ENCODE data around the gene KLF2. TPM values are rescaled to one million over a fixed set of nuclear protein-coding genes. Genes with fewer than 3 reads are reported as not detected.

KLF2 gene
- total RNA-seq, 4 donors from 2014 or later = 4.2 to 11.4 (median 8.0) TPM

DNA sequence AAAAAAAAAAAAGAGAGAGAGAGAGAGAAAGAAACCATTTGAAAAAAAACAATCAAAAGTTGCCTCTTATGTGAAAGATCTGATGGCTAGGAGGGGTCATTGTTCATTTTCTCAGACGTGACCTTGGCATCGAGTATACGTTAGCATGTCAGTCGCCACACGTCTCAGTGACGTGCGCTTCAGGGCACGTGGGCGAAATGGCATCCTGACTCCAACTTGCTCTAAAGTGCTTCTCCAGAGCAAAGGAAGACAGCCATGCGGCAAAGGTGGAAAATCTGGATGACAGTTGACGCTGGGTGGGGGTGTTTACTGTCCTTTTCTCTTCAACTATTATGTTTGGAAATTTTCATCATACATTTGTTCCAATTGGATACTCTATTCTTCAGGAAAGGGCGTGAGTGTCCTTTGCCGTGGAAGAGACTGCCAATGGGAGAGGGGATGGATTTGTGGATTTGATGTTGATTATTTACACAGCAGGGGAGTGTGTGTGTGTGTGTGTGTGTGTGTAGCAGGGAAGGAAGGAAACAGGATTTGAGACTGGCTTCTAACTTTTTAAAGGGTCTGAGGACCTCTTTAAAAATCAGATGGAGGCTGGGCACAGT lies 25.0 kb downstream of the KLF2 start:
- WGBS, 2 donors = 69 to 70% methylated on average over 13 of the region's 13 CpGs
- Histone ChIP-seq H3K9me3 (no peaks in the 10 kb centered on the region), H3K27ac (no peak overlapping the region), H3K27me3 (no peaks in the 10 kb centered on the region), H3K4me3 (no peak overlapping the region), H3K4me1 (peaks cover 0 to 6% (median 3%) of the 10 kb centered on the region in 3 donors), H3K36me3 (peaks cover 0 to 11% (median 0%) of the 10 kb centered on the region in 3 donors)
- intact Hi-C loops (cut with DNase I) = no loop called here
- DNase-seq = no peak
- TF ChIP-seq, protein P1, sequence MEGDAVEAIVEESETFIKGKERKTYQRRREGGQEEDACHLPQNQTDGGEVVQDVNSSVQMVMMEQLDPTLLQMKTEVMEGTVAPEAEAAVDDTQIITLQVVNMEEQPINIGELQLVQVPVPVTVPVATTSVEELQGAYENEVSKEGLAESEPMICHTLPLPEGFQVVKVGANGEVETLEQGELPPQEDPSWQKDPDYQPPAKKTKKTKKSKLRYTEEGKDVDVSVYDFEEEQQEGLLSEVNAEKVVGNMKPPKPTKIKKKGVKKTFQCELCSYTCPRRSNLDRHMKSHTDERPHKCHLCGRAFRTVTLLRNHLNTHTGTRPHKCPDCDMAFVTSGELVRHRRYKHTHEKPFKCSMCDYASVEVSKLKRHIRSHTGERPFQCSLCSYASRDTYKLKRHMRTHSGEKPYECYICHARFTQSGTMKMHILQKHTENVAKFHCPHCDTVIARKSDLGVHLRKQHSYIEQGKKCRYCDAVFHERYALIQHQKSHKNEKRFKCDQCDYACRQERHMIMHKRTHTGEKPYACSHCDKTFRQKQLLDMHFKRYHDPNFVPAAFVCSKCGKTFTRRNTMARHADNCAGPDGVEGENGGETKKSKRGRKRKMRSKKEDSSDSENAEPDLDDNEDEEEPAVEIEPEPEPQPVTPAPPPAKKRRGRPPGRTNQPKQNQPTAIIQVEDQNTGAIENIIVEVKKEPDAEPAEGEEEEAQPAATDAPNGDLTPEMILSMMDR (IDR thresholded peaks at IDR 0.05) = no peak
- no peak for TF ChIP-seq POLR2A (IDR thresholded peaks at IDR 0.05)

DNA sequence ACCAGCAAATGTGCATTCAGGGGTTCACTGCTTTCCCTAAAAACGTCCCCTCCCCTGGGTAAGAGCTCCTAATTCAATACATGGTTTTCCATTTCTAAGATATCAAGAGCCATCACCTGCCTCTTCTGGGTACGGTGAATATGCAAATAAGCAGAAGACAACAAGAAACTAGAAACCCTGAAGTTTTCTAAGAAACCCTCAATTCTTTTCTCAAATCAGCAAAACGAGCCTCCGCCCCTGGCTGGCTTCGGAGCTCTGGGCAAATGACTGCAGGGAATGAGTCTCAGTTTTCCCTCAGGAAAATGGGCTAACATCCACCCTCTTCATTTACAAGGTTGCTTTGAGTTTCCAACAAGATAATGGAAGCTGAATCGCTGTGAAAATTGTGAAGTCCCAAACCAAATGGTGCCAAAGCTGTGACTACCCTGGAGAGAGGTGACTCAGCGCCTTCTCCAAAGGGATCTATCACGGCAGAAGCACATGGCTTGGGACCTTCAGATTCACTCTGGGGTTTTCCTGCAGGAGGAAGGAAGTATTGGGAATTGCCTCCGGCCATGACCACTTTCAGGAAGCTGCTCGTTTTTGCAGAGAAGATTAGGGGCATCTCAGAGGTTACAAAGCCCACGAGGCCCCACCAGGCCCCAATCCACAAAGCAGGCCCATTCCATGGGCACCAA lies 26.6 kb downstream of the KLF2 start:
- WGBS, 2 donors = 58 to 61% methylated on average over 7 to 11 of the region's 11 CpGs
- TF ChIP-seq POLR2A (IDR thresholded peaks at IDR 0.05) = no peak
- TF ChIP-seq, protein P1 (IDR thresholded peaks at IDR 0.05) = no peak
- H3K4me1 ChIP-seq = peaks cover 0 to 17% (median 3%) of the 10 kb centered on the region in 3 donors
- peaks cover 0 to 21% (median 0%) of the 10 kb centered on the region in 3 donors for H3K36me3 ChIP-seq
- no peak overlapping the region for H3K27ac ChIP-seq
- intact Hi-C loops (cut with DNase I) = no loop called here
- no peaks in the 10 kb centered on the region for H3K27me3 ChIP-seq
- no peak overlapping the region for H3K4me3 ChIP-seq
- DNase-seq = no peak
- no peaks in the 10 kb centered on the region for H3K9me3 ChIP-seq

DNA sequence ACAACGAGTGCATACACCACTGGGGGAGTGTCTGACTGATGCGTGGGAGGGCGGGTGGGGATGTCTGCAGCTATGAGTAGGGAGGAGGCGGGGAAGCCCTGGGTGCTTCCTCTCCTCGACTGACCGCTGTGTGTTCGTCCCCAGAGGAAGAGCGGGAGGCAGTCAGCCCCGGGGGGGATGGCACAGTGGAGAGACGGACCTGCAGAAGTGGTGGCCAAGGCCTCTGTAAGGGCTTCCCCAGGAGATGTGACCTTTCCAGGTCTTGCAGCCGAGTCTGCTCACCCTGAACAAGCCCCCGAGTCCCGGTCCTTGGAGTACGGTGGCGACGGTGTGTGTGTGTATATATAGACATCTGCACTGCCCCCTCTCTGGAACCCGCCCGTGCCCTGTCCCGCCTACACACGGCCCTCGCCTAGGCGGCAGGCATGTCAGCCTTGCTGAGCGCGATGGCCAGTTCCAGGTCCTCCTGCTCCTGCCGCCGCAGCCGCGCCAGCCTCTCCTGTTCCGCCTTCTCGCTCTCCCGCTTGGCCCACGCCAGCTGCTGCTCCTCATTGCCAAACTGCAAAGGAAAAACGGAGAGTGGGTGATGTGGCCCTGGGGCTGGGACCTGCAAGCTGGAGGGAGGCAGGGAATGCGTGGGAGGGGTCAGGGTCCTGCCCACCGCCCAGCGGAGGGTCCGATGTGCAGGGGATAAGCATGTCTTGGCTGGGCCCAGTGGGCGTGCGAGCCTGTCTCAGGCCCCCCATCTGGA lies 30.8 kb downstream of the KLF2 start:
- Histone ChIP-seq H3K27me3 (no peaks in the 10 kb centered on the region), H3K9me3 (no peaks in the 10 kb centered on the region), H3K4me1 (peaks cover 0 to 24% (median 6%) of the 10 kb centered on the region in 3 donors), H3K27ac (no peak overlapping the region), H3K36me3 (peaks cover 0 to 36% (median 0%) of the 10 kb centered on the region in 3 donors), H3K4me3 (no peak overlapping the region)
- WGBS, 2 donors = 72 to 75% methylated on average over 24 to 26 of the region's 39 CpGs
- TF ChIP-seq, protein P1 (IDR thresholded peaks at IDR 0.05) = no peak
- TF ChIP-seq POLR2A (IDR thresholded peaks at IDR 0.05) = no peak
- intact Hi-C loops (cut with DNase I) = no loop called here
- no peak for DNase-seq

DNA sequence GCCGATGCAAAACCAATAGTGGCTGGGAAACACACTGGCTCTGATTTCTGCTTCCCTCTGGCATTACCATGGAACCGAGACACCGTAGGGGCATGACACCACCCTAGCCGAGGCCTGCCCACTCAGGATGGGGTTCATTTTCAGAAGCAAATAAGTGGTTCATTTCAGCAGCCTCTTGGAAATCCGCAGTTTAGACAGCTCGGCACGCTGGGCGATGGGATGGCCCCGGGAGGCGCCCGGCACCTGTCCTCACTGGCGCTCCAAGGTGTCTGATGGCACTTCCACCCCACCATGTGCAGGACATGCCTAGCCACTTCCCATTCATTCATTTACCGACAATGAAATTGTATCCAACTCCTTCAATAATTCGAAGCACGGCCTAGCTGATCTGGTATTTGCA lies 33.8 kb downstream of the KLF2 start:
- Histone ChIP-seq H3K9me3 (no peaks in the 10 kb centered on the region), H3K27me3 (no peaks in the 10 kb centered on the region), H3K4me3 (no peak overlapping the region), H3K27ac (no peak overlapping the region), H3K4me1 (peaks cover 6 to 52% (median 8%) of the 10 kb centered on the region in 3 donors), H3K36me3 (peaks cover 0 to 36% (median 0%) of the 10 kb centered on the region in 3 donors)
- TF ChIP-seq POLR2A (IDR thresholded peaks at IDR 0.05) = no peak
- TF ChIP-seq, protein P1 (IDR thresholded peaks at IDR 0.05) = no peak
- DNase-seq = no peak
- intact Hi-C loops (cut with DNase I) = no loop called here
- WGBS, 2 donors = 86% methylated on average over 3 to 10 of the region's 15 CpGs

DNA sequence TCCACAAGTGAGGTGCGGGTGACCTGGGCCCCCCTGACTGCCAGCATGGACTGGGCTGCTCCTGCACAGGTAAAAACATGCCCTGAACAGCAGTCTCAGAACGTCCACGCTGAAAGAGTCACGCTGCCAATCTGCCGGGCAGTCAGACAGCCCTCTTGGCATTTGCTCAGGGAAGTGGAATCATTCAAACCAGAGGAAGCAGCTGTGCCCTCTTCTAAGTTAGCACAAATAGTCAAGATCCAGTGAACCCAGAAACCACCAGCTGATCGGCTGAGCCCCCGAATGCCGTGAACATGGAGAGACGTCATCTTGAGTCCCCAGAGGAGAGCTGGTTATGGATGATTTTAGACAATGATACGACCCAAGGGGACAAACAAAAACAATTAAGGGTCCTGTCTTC lies 34.4 kb downstream of the KLF2 start:
- intact Hi-C loops (cut with DNase I) = no loop called here
- H3K36me3 ChIP-seq = peaks cover 0 to 31% (median 0%) of the 10 kb centered on the region in 3 donors
- H3K27me3 ChIP-seq = no peaks in the 10 kb centered on the region
- peak overlapping the region in 2 of 4 donors; percentile 11 to 29 for H3K27ac ChIP-seq
- H3K4me1 ChIP-seq = peaks cover 6 to 59% (median 11%) of the 10 kb centered on the region in 3 donors
- DNase-seq = no peak
- H3K4me3 ChIP-seq = no peak overlapping the region
- H3K9me3 ChIP-seq = no peaks in the 10 kb centered on the region
- 31 to 52% methylated on average over 4 to 7 of the region's 10 CpGs for WGBS, 2 donors
- TF ChIP-seq POLR2A (IDR thresholded peaks at IDR 0.05) = no peak
- TF ChIP-seq, protein P1 (IDR thresholded peaks at IDR 0.05) = no peak

Data from esophagus squamous epithelium (tissue), 5 donors.